GM21825 (cell line): ENCODE results near the gene AKAP7.

ENCODE experiments used
- ATAC-seq: cut with Tn5 transposase; IDR thresholded peaks from one replicate; pipeline ENCODE4 v1.9.1; 2021; ENCODE audit warnings: mild to moderate bottlenecking, moderate library complexity; ENCODE audit not compliant: unreplicated experiment

AKAP7 gene

GRCh38 chr6:131132360-131132759 lies 2.9 kb upstream of the AKAP7 start:
- ATAC-seq: no peak

GRCh38 chr6:131134220-131134979 lies 867 bp upstream of the AKAP7 start:
- no peak for ATAC-seq

GRCh38 chr6:131134980-131135243 lies 355 bp upstream of the AKAP7 start:
- no peak for ATAC-seq

GRCh38 chr6:131136021-131136786 lies 937 bp downstream of the AKAP7 start:
- peak; percentile 6 for ATAC-seq

DNA sequence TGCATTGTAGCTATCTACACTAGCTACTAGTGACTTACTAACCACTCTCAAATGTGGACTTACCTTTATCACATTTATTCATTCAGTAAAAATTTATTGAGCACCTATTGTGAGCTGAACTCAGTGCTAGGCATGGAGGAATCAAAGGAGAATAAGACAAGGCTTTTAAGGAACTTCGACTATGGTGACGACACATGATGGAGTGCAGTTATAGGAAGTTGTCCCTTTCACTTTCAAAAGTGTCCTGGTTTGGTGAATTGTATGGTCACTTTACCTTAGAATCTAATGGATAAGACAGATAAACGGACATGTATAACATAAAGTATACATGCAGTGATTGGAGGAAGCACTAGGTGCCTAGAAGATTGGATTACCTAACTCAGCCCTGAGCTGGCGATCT lies 4.3 kb downstream of the AKAP7 start:
- no peak for ATAC-seq

GRCh38 chr6:131143319-131143718 lies 8.1 kb downstream of the AKAP7 start:
- ATAC-seq: no peak

- no peak for ATAC-seq
Measured at GRCh38 chr6:131146865-131147264, 11.6 kb downstream of the AKAP7 start.

DNA sequence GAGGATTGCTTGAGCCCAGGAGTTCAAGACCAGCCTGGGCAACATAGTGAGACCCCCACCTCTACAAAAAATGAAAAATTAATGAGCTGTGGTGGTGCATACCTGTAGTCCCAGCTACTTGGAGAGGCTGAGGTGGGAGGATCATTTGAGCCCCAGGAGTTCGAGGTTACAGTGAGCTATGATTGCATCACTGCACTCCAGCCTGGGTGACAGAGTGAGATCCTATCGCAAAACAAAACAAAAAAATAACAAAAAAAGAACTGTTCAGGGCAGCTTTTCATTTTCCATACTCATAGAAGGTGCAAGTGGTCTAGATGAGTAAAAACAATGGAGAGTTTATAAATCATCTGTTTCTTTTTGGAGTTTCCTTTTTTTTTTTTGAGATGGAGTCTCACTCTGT lies 21.1 kb downstream of the AKAP7 start:
- ATAC-seq: no peak

DNA sequence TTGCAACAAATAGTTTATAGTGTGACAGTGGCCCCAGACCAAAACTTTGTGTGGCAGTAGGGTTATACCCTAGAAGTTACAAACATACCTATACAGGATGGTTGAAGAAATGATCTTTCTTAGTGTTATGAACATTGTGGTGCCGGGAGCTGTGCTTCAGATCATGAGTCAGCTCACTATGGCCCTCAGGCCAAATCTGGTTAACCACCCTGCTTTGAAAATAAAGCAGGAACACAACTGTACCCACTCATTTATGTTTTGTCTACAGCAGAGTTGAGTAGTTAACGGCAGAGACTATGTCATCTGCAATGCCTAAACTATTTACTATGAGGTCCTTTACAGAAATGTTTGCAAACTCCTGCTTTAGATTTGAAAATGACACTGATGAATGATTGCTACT lies 24.3 kb downstream of the AKAP7 start:
- no peak for ATAC-seq

DNA sequence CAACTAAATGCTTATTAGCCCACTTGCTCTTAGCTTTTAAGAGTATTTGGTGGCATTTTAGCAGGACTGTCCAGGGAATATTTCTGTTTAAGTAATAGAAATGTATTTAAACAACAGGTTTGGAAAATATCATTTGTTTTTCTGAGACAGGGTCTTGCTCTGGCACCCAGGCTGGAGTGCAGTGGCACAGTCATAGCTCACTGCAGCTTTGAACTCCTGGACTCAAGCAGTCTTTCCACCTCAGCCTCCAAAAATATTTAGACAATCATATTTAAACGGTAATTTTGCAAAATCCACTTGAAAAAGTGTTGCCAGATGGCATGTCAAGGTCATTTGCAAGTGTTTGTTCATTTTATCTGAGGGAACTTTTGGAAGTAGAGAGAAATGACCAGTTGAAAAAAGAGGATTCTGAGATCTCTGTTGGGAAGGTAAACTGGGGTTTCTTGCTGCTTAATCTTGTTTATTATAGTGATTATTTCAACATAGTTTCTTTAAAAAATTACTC lies 25.0 kb downstream of the AKAP7 start:
- no peak for ATAC-seq

GRCh38 chr6:131161987-131162386 lies 26.7 kb downstream of the AKAP7 start:
- ATAC-seq: no peak

GRCh38 chr6:131163886-131164285 lies 28.6 kb downstream of the AKAP7 start:
- ATAC-seq: no peak

GRCh38 chr6:131164506-131164905 lies 29.2 kb downstream of the AKAP7 start:
- no peak for ATAC-seq

- no peak for ATAC-seq
Measured at GRCh38 chr6:131167773-131168172, 32.5 kb downstream of the AKAP7 start.

DNA sequence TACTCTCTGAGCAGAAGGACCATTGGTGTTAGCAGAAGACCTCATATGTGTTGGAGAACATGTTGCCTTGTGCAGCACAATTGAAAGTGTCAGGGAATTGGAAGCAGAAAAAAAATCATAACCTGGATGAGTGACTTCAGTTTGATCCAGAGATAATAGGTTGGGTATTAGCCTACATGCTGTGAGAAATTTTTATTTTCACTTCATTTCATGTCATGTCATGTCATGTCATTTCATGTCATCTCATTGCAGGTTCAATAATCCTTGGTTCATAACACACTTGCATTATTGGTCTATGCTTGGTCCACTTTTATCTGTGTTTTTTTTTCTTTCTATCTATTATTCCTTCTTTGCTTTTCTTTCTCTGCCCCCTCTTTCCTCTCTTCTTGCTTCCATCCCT lies 34.3 kb downstream of the AKAP7 start:
- no peak for ATAC-seq

GRCh38 chr6:131172222-131172621 lies 37.0 kb downstream of the AKAP7 start:
- ATAC-seq: no peak

- no peak for ATAC-seq
Measured at GRCh38 chr6:131173680-131174079, 38.4 kb downstream of the AKAP7 start.

GRCh38 chr6:131175564-131175963 lies 40.3 kb downstream of the AKAP7 start:
- ATAC-seq: no peak

GRCh38 chr6:131177996-131178395 lies 42.7 kb downstream of the AKAP7 start:
- ATAC-seq: no peak

DNA sequence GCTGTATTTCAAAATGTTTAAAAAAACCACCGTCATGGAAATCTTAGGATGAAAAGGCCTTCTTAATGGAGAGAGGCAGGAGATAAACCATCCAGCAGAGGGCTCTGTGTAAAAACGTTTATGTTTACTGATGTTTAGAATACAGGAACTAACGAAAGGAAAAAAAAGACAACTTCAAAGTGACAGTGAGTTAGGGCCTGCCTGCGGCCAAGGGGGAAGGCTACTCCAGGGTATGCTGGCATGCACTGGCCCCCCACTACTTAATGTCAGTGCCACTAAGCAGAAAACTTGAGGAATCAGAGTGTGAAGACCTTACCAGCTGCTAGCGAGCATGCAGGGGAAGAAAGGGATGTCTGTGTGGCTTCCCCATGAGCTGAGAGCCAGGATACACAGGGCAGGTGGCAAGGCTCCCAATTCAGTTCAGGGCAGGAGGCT lies 47.7 kb downstream of the AKAP7 start:
- ATAC-seq: no peak

DNA sequence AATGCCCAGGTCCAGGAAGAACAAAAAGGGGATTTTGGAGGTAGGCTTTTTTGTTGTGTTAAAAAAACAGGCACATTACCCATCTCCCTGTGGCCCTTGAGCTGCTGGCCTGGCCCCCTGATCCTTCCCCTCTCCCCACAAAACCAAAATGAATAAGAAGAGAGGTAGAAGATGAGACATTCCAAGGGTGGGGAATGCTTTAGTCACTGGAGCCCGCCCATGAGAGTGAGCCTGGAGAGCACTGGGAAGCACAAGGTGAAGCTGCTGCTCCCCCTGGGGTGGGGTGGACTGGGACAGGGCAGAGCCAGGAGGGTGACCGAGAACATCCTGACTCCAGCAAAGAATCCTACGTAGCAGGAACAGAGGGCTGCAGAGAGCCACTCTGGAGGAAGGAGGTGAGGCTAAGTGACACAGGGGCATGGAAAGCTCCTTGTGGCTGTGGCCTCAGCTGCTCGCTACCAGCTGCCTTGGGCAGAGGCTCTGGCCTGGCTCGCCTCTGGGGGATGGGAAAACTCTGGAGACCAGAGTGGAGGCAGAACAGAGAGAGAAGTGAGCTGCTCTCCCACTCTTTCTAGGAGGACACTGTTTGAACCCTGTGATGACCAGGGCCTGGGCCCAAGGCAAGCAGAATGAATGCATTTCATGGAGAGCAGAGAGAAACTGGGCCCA lies 48.3 kb downstream of the AKAP7 start:
- ATAC-seq: no peak

- no peak for ATAC-seq
Measured at GRCh38 chr6:131191590-131191989, 56.3 kb downstream of the AKAP7 start.
